HTERT RPE-1 (cell line): ENCODE results near the gene HDAC9.

Experiments
- in situ Hi-C: fragments of 300-500 bp; cut with MboI; formaldehyde crosslinking; loops from 4 replicates; pipeline ENCODE4 v1.14.3; 2020; ENCODE audit warnings: low sequenced_read_pairs

Gene HDAC9

GRCh38 chr7:18495412-18496340, at the start of gene HDAC9:
Gene HDAC9 (plus strand): TSS chr7:18495749. CDS start chr7:18496303, 554 bp downstream.
- in situ Hi-C loops = no loop called here

DNA sequence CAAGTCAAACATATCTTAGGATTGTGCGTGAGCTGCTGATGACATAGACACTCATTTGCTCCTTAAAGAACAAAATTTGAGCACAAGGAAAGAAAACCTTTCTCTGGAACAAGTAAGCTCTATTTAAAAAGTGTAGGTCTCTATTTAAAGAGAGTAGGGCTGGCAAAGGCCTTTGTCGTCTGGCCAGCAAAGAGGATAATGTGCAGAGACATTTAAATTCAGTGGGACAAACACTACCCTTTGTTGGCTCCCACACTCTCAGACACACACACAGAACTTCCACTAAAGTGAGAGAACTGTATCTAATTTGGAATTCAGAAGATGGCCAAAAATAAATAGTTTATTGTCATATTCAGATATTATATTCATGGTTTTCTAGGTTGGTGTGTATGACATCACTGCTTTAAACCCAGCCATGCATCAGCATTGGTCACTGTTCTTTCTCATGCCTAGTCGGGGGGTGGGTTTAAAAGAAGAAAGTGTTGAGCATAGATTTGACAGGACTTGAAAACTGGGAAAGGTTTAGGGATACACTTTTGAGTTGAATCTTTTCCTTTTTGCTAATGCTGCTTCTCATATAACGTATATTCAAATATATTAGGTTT, 49.5 kb upstream of the HDAC9 start:
- in situ Hi-C loops = no loop called here

DNA sequence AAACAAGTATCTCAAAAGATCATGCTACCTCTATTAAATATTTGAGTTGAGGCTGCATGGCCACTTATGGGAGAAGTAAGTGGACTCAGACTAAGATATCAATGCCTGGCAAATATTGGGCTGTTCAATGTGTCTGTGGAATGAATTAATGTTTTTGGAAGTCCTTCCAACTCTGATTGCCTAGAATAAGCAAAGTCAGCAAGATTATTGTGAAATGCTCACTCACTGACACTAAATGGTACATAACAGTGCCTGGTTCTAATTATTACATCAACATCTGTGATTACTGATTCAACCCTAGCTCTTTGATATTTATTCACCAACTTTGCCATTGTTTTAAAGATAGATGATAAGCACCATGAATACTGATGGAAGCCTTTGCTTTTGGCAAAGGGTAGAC, 45.5 kb upstream of the HDAC9 start:
- in situ Hi-C loops = no loop called here

- in situ Hi-C loops = no loop called here
Observed at GRCh38 chr7:18455606-18456005, 39.9 kb upstream of the HDAC9 start.

GRCh38 chr7:18457832-18458231, 37.7 kb upstream of the HDAC9 start:
- in situ Hi-C loops = no loop called here

- in situ Hi-C loops = no loop called here
Observed at GRCh38 chr7:18458830-18459229, 36.7 kb upstream of the HDAC9 start.

- in situ Hi-C loops = no loop called here
Observed at GRCh38 chr7:18459484-18460245, 35.9 kb upstream of the HDAC9 start.

DNA sequence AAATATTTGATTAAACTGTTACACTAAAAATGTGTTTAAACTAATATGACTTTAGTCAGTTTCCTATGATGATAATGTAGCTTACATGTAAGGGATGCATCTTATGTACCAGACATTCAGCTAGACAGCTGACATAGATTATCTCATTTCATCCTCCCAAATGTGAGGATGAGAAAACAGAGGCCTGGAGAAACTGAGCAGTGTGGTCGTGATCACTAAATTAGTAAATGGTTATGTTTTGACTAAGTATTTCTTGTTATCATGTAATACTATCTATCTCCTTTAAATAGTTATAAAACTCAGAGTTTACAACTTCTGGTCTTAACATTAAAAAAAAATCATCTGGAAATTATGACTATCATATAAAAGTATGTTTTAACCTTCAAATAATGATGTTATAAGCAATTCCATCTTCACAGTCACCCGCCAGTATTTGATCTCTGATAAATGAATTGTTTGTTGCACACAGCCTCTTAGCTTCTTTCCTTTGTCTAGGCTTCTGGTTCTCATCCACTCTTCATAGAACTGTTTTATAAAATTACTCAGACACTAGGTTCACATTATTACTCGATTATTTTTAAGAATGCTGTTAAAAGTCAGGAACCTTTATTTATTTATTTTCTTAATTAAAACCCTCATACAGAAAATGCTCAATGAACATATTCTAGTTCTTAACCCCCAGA, 33.6 kb upstream of the HDAC9 start:
- in situ Hi-C loops = no loop called here

- in situ Hi-C loops = no loop called here
Observed at GRCh38 chr7:18464830-18465229, 30.7 kb upstream of the HDAC9 start.

DNA sequence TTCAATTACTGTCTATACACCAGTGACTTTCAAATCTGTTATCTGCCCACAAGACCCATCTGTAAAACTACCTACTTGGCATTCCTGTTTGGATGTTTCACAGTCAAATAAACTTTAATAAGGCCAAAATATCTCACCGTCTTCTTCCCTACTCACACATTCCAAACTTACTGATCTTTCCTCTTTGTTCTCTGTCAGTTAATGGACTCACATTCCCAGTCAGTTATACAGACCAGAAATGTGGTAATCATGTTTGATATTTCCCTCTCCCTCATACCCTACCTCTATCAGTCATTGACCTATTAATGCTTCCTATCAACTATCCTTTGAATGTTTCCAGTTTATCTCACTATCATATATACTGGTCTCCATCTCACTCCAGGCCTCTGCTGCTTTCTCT, 28.5 kb upstream of the HDAC9 start:
- in situ Hi-C loops = no loop called here

DNA sequence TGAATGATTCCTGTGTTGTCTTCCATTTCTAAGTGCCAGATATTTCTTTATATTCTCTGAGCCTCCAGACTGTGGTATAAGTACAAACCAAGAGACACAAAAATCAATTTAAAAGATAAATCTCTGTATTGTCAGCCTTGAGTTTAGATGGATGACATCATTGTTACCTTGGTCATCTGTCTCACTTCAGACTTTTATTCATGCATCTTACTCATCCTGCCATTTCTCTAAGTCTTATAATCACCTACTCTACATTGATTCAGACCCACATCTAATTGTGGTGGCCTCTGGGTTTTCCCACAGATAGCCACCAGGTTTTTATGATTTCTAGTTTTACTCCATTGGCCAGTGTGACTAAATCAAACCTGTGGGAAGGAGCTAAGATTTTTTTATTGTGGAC, 26.8 kb upstream of the HDAC9 start:
- in situ Hi-C loops = no loop called here

DNA sequence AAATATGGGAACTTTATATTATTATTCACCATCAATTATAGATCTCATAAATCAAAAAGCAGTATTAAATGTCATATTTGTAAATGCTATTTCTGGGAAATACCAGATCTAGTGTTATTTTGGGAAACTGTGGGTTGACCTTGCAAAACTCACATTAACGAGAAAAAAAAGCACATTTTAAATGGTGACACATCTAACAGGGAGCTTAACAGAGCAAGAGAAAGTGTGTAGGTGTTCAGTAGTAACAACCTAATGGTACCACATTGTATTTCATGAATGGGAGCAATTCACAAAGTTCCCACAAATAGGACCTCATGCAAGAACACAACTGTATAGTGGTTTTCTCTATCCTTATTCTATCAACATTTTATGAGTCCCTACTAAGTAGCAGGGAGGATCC, 26.2 kb upstream of the HDAC9 start:
- in situ Hi-C loops = no loop called here

DNA sequence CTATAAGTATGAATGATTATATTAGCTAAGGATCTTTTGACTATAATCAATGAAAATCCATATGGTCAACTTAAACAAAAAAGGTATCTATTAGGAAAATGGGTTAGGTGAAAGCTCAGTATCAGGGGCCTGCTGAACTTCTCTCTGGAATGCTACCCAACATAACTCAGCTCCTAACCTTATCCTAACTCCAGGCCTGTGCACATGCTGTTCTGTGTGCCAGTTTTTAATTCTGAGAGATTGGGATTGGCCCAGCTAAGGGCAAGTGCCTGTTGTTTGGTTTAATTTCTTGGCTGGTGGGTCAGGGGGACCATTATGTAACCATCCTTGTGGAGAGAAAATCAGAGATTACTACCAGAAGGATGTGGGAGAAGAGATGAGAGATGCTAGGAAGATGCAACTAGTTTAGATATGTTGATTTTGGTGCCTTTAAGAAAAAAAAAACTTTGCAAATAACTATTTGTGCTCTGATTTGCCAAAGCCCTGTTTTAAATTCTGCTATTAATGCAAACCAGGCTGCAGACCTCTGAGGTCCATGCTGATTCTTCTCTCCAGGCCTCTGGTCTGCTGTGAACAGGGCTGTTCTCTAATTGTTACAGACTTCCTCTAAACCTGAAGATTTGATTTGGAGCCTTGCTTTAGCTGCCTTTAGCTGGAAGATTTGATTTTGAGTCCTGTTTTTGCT, 23.9 kb upstream of the HDAC9 start:
- in situ Hi-C loops = no loop called here

DNA sequence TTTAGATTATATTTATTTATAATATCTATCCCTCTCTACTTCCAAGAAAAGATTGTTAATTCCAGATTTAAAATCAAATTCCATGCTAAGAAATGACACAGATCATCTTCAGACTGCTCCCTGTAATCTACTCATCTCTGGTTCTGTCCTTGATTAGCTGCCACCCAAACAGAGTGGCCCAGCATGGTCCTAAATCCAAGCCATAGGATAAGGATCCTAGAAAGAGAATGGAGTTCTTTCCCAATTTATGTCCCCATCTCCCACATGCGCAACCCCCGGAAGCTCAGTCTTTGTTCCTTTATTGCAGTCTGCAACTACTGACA, 23.4 kb upstream of the HDAC9 start:
- in situ Hi-C loops = no loop called here

- in situ Hi-C loops = no loop called here
Observed at GRCh38 chr7:18473119-18473518, 22.4 kb upstream of the HDAC9 start.

- in situ Hi-C loops = no loop called here
Observed at GRCh38 chr7:18474944-18475343, 20.6 kb upstream of the HDAC9 start.

- in situ Hi-C loops = no loop called here
Observed at GRCh38 chr7:18475488-18475887, 20.1 kb upstream of the HDAC9 start.

- in situ Hi-C loops = no loop called here
Observed at GRCh38 chr7:18481776-18482175, 13.8 kb upstream of the HDAC9 start.

- in situ Hi-C loops = no loop called here
Observed at GRCh38 chr7:18488049-18488448, 7.5 kb upstream of the HDAC9 start.

DNA sequence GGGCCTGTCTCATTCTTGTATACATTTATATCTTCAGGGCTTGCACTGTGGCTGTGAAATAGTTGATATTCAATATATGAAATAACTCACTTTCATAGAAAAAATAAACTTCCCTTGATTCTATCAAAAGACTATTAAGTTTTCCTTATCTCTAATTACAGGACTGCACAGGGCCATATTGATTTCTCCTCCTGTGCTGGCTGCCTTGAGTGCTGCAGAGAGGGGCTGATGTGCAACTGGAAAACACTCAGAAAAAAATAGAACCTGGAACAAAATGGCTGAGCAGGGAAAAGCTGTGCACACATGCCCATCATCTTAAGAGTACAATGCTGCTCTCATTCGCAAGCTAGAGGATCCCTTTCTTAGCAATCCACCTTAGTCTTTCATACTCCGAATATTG, 5.9 kb upstream of the HDAC9 start:
- in situ Hi-C loops = no loop called here

- in situ Hi-C loops = no loop called here
Observed at GRCh38 chr7:18491871-18492270, 3.7 kb upstream of the HDAC9 start.
